HG02870 (cell line): ENCODE measurements around the gene SHC3.

Experiments used
- ATAC-seq: cut with Tn5 transposase; IDR thresholded peaks from one replicate; pipeline ENCODE4 v1.9.1; 2021; ENCODE audit warnings: mild to moderate bottlenecking, moderate library complexity; ENCODE audit not compliant: unreplicated experiment

Gene SHC3

DNA sequence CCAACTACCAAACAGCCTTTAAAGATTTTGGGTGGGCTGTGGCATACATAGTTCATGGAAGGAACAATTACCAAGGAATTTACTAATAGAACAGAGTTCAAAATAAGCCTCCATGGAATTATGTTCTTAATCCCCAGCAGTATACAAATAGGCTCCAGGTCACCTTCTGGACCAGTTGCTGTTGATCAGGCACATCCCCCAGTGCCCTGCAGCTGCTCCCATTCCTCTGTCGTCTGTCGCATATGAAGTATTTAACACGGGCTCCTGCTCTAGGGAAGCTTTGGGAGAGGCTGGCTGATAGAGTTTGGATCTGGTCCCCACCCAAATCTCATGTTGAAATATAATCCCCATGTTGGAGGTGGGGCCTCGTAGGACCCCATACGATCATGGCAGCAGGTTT, 17.8 kb downstream of the SHC3 start:
- ATAC-seq = no peak

DNA sequence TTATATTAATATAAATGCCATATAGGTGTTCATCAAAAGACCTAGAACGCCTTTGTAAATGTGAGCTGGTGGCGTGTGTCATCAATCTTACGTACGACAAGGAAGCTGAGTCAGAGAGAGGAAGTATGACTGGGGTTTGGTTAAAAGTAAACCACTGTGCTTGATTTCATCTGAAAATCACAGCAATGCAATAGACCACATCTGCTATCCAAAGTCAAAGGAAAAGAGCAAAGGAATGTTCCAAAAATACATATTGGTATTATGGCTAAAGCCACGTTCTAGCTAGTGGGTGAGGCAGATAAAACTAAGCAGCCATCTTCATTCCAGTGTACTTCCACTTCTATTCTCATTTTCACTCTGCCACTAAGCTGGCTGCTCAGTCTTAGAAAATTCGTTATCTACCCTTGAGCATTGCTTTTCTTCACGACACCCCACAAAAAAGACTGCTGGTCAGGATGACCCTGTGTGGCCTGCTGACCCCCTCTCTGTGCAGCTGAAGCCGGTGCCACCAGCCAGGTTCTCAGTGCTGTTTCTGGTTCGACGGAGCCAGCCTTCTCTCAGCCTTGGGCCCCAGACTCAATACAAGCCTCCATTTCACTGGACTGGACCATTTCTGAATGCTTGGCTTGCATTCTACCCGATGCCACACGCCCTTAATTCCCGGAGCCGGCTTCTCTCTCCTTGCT, 23.8 kb downstream of the SHC3 start:
- no peak for ATAC-seq

DNA sequence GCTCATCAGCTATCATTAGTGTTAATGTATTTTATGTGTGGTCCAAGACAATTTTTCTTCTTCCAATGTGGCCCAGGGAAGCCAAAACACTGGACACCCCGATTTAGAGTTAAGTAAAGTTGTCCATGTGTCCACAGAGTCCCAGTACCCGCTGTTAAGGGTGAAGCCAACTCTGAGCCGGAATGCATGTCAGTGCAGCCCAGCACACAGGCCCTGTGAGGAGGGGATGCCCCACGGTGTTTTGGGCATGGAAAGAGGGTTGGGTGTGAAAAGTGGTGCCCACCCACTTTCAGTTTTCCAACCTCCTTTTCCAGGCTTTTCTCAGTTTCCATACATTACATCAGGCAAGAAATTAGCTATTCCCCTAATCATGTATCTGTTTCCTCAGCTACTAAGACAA, 24.4 kb downstream of the SHC3 start:
- no peak for ATAC-seq

DNA sequence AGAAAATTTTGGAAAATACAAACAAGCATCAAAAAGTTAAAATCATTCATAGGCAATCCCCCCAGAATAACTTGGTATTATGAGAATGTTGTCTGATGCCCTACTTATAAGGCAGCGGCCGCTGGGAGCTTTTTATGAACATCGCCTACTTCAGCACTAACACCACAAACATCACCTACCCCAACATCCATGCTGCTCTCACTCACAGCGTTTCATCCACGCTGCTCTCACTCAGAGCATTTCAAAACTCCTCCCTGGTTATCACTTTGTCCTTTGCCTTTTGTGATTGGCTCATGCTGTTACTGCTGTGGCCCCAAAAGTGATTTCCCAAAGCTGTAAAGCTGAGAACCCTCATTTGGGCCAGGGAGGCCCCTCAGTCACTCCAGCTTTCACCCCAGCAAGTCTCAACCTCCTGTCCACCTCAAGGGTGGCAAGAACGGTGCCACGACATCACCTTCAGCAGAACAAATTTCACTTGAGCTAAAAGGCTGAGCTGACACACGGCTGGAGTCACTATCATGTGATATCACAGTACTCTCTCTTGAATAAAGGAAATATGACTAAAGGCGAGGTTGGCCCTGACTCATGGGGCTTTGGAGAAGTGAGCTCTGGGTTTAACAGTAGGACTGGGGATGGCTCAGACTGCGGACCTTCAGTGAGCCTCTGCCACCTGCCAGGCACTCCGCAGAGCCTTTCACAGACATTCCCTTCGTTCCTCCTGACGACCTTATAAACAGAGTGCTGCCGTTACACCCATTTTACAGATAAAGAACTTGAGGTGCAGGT, 25.2 kb downstream of the SHC3 start:
- no peak for ATAC-seq

DNA sequence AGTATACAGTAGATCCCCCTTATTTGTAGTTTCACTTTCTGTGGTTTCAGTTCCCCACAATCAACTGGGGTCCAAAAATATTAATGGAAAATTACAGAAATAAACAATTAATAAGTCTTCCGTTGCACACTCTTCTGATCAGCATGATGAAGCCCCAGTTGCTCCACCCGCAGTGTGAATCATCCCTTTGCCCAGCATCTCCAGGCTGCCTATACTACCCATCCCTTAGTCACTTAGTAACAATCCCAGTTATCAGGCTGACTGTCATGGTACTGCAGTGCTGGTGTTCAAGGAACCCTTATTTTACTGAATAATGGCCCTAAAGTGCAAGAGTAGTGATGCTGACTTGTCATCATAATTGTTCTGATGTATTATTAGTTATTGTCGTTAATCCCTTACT, 28.9 kb downstream of the SHC3 start:
- no peak for ATAC-seq

DNA sequence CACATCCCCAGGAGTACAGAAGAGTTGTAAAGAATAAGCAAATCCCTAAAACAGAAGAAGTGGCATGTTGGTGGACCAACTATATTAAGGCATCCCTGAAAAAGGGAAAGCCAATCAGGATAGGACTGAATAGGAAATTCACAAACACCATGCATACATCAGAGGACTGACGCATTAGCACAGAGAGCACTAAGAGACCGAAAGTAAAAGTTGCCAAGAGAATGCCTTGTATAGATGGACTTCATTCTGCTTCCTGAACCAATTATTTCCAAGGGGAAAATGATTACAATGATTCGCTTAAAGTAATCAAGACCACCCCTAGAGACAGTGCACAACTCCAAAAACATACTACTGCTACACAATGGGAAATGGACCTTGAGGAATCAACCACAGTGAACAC, 33.5 kb downstream of the SHC3 start:
- ATAC-seq = no peak

DNA sequence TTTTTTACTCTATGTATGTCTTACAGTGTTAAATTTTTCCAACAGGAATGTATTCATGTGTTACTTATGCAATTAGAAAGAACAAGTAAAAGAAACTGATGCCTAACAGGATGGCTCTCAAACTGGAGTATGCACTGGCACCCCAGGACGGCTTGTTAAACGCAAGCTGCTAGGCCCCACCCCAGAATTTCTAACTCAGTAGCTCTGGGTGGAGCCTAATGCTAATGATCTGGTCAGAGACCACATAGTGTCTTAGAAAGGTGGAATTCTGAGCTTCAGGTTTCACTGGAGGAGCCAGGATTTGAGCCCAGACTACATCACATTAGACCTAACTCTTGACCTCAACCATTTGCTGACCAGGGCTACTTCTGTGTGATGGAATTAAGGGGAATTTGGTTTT, 34.4 kb downstream of the SHC3 start:
- no peak for ATAC-seq

DNA sequence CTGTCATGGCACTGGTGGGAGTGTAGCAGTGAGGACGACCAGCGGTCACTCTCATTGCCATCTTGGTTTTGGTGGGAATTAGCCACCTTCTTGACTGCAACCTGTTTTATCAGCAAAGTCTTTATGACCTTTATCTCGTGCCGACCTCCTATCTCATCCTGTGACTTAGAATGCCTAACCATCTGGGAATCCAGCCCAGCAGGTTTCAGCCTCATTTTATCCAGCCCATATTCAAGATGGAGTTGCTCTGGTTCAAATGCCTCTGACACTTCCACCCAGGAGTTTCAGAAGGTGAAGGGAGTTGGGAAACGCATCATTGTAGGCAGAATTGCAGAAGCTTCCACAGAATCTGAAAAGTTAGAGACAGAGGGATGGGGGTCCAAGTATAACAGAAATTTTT, 35.4 kb downstream of the SHC3 start:
- ATAC-seq = no peak

DNA sequence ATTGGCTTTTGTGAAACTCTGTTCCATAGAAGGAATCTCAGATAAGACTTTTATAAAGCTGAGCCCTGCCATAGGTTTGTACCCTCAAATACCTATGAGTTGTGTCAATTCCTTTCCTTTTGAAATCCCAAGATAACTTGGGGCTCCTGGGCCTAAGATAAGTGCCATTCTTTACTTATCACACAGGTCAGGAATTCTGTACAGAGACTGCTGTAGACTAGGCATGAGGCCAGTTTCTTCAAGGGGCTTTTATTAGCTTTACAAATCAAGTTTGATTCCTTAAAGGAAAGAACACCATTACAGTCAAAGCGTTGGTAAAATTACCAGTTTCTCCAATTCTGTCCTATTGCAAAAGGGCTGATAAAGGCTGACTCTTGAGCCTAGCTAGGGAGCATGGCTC, 39.2 kb downstream of the SHC3 start:
- ATAC-seq = no peak

DNA sequence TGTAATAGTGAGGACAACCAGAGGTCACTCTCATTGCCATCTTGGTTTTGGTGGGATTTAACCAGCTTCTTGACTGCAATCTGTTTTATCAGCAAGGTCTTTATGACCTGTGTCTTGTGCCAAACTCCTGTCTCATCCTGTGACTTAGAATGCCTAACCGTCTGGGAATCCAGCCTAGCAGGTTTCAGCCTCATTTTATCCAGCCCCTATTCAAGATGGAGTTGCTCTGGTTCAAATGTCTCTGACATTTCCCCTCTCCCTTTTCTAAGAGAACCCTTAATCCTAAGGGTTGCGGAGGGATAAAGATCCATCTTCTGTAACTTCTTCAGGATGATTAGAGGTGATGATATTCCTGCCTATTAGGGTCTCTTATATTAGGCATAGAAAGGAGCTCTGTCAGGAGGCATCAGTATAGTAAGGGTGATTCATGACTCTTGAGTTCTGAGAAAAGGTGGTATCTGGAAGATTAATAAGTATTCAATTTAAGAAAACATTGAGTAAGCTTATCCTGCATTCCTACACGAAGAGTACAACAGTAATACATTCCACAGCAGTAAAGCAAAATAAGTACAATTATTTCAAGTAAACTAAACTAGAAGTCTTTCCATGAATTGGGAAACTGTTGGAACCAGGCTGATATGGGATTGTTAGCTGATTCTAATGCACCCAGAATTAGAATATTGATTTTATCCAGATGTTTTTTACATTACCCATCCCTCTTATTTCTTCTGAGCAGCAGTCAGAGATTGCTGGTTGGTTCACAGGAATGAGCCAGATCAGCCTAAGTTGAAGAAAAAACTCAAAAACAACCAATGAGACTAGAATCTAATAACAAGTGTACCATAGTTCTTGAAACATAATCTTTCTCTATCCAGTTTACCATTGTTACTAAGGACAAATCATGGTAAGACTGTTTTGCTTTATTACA, 39.9 kb downstream of the SHC3 start:
- ATAC-seq = no peak

DNA sequence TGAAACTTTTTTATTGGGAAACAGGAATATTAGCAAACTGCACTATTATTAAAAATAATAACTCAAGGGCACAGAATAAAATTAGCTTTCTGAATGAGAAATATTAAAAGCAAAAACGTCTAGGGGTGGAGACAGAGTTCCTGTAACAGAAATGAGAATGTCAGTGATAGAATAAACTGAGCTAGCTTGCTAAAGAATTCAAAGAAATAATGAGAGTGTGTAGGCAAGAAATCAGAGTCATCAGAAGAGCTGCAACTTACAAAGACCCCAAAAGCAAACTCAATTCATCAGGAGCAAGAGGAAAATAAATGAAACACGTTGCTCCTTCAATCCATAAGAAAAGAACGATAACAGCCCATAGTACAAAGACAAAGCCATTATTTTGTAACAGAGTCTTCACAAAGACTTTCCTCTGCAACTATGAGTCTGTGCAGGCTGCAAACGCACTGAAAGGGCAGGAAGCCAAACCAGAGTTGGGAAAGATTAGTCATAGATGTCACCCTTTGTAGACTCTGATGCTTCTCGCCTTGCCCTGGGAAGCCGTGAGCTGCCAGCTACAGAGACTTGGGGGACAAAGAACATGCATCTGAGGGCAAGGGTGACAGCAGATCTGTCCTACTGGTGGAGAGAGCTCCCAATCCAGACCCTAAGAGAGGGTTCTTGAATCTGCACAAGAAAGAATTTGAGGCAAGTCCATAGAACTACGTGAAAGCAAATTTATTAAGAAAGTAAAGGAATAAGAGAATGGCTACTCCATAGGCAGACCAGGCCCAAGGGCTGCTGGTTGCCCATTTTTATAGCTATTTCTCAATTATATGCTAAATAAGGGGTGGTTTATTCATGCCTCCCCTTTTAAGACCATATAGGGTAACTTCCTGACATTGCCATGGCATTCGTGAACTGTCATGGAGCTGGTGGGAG, 40.8 kb downstream of the SHC3 start:
- no peak for ATAC-seq

DNA sequence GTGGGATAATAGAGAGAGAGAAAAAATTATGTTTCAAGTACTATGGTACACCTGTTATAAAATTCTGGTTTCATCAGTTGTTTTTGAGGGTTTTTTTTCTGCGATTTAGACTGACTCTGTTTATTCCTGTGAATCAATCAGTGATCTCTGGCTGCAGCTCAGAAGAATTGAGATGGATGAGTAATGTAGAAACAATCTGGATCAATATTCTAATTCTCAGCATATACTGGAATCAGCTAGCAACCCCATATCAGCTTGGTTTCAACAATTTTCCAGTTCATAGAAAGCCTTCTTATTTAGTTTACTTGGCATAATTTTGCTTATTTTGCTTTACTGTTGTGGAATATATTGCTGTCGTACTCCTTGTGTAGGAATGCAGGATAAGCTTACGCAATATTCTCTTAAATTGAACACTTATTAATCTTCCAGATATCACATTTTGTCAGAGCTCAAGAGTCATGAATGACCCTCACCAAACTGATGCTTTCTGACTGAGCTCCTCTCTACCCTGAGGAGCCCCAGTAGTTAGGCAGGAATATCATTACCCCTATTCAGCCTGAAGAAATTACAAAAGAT, 42.9 kb downstream of the SHC3 start:
- ATAC-seq = no peak

DNA sequence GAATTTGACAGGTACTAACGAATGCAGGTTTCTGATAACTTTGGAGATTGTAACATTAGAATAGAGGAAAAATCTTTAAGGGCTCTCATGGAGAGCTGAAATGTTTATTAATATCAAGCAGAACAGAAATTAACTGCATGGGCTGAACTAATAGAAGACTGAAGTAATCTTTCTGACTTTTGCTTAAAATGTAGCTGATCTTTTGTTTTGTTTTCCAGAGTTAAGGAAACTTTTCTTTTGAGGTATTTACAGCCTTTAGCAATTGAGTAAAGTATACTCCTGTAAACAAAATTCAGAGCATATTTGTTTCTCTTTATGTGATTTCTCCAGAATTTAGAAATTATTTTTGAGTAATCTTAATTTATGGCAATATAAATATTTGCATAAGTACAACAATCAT, 43.9 kb downstream of the SHC3 start:
- ATAC-seq = no peak

DNA sequence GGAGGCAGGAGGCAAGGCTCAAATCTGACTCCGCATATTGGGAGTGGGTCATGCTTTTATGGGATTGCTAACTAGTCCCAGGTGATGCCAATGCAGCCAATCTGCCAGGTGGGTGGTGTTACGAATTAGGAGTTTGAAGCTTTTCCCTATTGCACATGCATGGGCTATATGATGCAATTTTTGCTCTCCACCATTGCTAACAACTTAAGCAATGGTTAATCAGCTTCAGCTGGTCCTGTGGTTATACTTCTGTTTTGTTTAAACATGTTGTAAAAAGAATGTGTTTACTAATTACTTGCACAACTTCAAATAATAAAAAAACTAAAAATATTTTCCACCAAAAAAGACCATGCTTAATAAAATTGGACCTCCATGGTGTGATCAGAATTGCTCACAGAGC, 55.7 kb downstream of the SHC3 start:
- no peak for ATAC-seq

DNA sequence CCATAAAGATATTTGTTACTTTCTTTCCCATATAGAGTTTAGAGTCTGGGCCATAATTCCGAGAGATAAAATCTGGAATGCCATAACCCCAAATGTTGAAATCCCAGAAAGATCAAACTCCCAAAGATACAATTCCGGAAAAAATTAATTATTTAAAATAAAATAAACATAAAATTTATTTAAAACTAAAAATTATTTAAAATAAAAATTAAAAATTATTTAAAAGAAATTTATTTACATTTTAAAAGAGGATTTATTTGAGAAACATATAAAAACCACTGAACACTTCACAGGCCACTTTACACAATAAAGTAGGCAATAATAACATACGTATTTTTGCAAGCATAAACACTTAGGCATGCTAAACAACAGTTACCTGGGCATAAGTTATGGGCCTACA, 57.9 kb downstream of the SHC3 start:
- no peak for ATAC-seq

DNA sequence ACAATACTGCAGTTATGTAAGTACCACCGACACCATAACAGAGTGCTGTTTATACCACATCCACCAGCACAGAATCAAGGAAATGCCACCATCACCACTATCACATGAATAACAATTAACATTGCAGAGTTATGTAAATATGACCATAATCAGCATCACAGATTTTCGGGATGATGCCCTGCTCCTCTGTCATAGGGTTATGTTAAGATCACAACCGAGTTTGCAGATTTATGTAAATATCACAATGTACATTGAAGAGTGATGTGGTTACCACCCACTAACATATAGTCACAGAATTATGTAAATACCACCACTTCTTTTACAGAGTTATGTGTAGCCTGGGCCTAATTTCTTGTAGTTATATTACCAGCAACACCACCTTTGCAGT, 61.8 kb downstream of the SHC3 start:
- ATAC-seq = no peak

DNA sequence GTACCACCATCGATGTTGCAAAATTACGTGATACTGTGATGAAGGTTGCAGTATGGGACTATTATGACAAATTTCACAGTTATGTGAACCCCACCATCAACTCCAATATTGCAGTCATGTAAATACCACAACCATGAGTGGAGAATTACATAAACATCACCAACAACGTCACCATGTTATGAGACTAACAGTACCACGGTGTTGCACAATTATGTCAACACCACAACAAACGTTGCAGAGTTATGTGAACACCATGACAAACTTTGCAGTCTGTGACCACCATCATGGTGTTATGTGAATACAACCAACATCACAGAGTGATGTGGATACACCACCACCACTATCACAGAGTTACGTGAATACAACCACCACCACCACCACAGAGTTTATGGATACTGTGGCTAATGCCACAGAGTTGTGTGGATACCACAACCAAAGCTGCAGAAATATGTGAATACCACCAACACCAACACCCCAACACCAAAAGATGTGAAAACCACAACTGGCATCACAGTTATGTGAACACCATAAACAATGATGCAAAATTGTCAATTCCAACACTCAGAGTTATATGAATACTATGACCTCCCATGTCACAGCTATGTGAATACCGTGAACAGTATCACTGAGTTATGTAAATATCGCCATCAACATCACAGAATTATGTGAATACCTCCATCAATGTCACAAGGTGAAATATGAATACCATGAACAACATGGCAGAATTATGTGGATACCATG, 62.4 kb downstream of the SHC3 start:
- ATAC-seq = no peak

DNA sequence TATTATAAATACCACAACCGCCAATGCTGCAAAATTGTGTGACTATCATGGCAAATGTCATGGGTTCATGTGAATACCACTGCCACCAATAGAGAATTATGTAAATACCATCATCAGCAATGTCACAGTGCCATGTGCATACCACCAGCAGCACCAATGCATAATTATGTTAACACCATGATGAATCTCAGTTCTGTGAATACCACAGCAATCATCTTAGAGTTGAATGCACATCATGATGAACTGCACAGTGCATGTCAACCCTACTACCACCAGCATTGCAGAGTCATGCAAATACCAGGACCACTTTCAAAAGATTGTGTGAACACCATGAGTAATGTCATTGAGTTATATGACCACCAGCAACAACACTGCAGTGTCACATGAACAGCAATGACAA, 63.2 kb downstream of the SHC3 start:
- no peak for ATAC-seq

DNA sequence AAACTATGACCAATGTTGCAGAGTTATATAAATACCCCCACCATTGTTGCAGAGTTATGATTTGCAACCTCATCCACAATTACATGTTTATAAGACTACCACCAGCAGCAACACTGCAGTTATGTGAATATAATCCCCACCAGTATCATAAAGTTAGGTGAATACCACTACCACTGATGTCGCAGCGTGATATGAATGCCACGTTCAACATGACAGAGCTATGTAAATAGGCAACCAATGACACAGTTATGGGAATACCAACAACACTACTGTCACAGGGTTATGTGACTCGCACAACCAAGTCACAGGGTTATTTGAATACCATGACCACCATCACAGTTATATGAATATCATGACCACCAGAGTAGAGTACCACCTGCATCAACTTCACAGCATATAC, 63.9 kb downstream of the SHC3 start:
- ATAC-seq = no peak

DNA sequence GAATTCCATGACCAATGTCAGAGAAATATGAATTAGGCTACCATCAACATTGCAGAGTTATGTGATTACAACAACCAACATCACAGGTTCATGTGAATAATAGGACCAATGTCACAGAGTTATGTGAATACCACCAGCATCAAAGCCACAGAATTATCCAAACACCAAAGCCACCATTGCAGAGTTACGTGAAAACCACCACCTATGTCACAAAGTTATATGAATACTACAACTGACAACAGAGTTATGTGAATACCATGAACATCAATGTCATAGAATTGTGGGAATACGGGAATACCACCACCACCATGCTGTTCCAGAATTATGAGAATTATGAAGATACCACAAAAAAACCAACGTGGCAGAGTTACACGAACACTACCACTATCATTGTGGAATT, 64.8 kb downstream of the SHC3 start:
- no peak for ATAC-seq
